ENCODE results near the gene HINT2. TPM values are rescaled to one million over a fixed set of nuclear protein-coding genes. Genes with fewer than 3 reads are reported as not detected.
A peak's percentile ranks its signal among the peaks of the same experiment; 100 is the strongest.

HINT2 gene
- total and polyA plus RNA-seq, 4 donors, result 19.9 to 112 (median 58.8) TPM

GRCh38 chr9:35832814-35833213 lies 18.0 kb upstream of the HINT2 start:
- H3K4me1 ChIP-seq (ENCODE audit: control insufficient read depth in 5 of 5, insufficient read depth in 5 of 5, low read length in 5 of 5), result peaks cover 4 to 48% (median 20%) of the 10 kb centered on the region in 5 donors
- WGBS, 2 donors, result 68 to 73% methylated on average over 5 of the region's 5 CpGs
- H3K27me3 ChIP-seq (ENCODE audit: control insufficient read depth in 3 of 3, insufficient read depth in 3 of 3, low read length in 2 of 3), result no peaks in the 10 kb centered on the region
- H3K27ac ChIP-seq (ENCODE audit: low read depth in 1 of 2, low read length in 1 of 2), result peak overlapping the region in 1 of 2 donors; percentile 13
- DNase-seq, result peak in 1 of 3 donors; percentile 37
- H3K4me3 ChIP-seq, result no peak overlapping the region
- no peak overlapping the region for H3K9ac ChIP-seq (ENCODE audit: insufficient read depth in 1 of 2, low read length in 2 of 2)
- no peak for TF ChIP-seq CTCF (IDR thresholded peaks at IDR 0.05; ENCODE audit: control extremely low read depth, extremely low read depth)
- H3K9me3 ChIP-seq (ENCODE audit: control insufficient read depth in 4 of 4, insufficient read depth in 3 of 4, low read length in 3 of 4), result no peaks in the 10 kb centered on the region
- peaks cover 0 to 3% (median 0%) of the 10 kb centered on the region in 4 donors for H3K36me3 ChIP-seq (ENCODE audit: control insufficient read depth in 4 of 4, insufficient read depth in 4 of 4, low read length in 4 of 4)
- no peak for ATAC-seq (ENCODE audit: insufficient read depth, low FRiP score)

- Histone ChIP-seq H3K9ac (ENCODE audit: insufficient read depth in 1 of 2, low read length in 2 of 2) (no peak overlapping the region), H3K4me3 (no peak overlapping the region), H3K27ac (ENCODE audit: low read depth in 1 of 2, low read length in 1 of 2) (peak overlapping the region in 1 of 2 donors; percentile 10), H3K27me3 (ENCODE audit: control insufficient read depth in 3 of 3, insufficient read depth in 3 of 3, low read length in 2 of 3) (no peaks in the 10 kb centered on the region), H3K4me1 (ENCODE audit: control insufficient read depth in 5 of 5, insufficient read depth in 5 of 5, low read length in 5 of 5) (peaks cover 4 to 48% (median 20%) of the 10 kb centered on the region in 5 donors), H3K36me3 (ENCODE audit: control insufficient read depth in 4 of 4, insufficient read depth in 4 of 4, low read length in 4 of 4) (peaks cover 0 to 3% (median 0%) of the 10 kb centered on the region in 4 donors), H3K9me3 (ENCODE audit: control insufficient read depth in 4 of 4, insufficient read depth in 3 of 4, low read length in 3 of 4) (no peaks in the 10 kb centered on the region)
- no peak for DNase-seq
- 86 to 94% methylated on average over 4 of the region's 4 CpGs for WGBS, 2 donors
- ATAC-seq (ENCODE audit: insufficient read depth, low FRiP score), result no peak
- no peak for TF ChIP-seq CTCF (IDR thresholded peaks at IDR 0.05; ENCODE audit: control extremely low read depth, extremely low read depth)
Measured at GRCh38 chr9:35831040-35831439, 16.2 kb upstream of the HINT2 start.

GRCh38 chr9:35829764-35830096 lies 14.9 kb upstream of the HINT2 start:
- Histone ChIP-seq H3K27ac (ENCODE audit: low read depth in 1 of 2, low read length in 1 of 2) (peak overlapping the region; percentile 89 to 93), H3K36me3 (ENCODE audit: control insufficient read depth in 4 of 4, insufficient read depth in 4 of 4, low read length in 4 of 4) (peaks cover 0 to 2% (median 0%) of the 10 kb centered on the region in 4 donors), H3K9ac (ENCODE audit: insufficient read depth in 1 of 2, low read length in 2 of 2) (peak overlapping the region; percentile 57 to 84), H3K4me1 (ENCODE audit: control insufficient read depth in 5 of 5, insufficient read depth in 5 of 5, low read length in 5 of 5) (peaks cover 4 to 48% (median 21%) of the 10 kb centered on the region in 5 donors), H3K4me3 (peak overlapping the region; percentile 51), H3K9me3 (ENCODE audit: control insufficient read depth in 4 of 4, insufficient read depth in 3 of 4, low read length in 3 of 4) (no peaks in the 10 kb centered on the region), H3K27me3 (ENCODE audit: control insufficient read depth in 3 of 3, insufficient read depth in 3 of 3, low read length in 2 of 3) (no peaks in the 10 kb centered on the region)
- no peak for DNase-seq
- ATAC-seq (ENCODE audit: insufficient read depth, low FRiP score), result no peak
- WGBS, 2 donors, result 60 to 69% methylated on average over 2 of the region's 2 CpGs
- TF ChIP-seq CTCF (IDR thresholded peaks at IDR 0.05; ENCODE audit: control extremely low read depth, extremely low read depth), result no peak
